HG02884 (cell line): ENCODE data around the gene DIS3L2.
"Not testable (repeated sequence)": the region's sequence is repeated elsewhere in the genome, so short reads cannot be mapped to it uniquely, and the experiment has no call there.

Experiments
- ATAC-seq: cut with Tn5 transposase; IDR thresholded peaks from one replicate; pipeline ENCODE4 v1.9.1; 2021; ENCODE audit warnings: mild to moderate bottlenecking, moderate library complexity; ENCODE audit not compliant: unreplicated experiment

DIS3L2 gene

GRCh38 chr2:232147440-232148077, 186.0 kb downstream of the DIS3L2 start:
- ATAC-seq = no peak

DNA sequence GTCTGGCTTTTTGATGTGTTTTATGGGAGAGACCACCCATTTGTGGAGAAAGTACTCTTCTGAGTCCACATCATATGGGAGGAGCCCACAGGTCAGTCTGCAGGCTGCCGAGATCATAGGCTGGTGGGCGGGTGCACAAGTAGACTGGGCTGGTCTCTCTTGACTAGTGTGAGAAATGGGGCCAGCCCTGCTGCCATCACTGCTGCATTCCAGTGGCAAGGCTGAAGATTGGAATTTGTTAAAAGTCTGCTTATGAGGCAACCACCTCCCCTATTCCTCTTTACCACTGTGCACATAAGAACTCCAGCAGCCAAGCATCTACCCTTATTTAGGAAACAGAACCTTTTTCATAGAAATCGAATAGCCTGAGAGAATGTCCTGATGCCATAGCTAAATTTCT, 200.7 kb downstream of the DIS3L2 start:
- ATAC-seq = no peak

GRCh38 chr2:232170396-232170795, 208.9 kb downstream of the DIS3L2 start:
- ATAC-seq = no peak

- ATAC-seq = no peak
Observed at GRCh38 chr2:232174662-232175061, 213.1 kb downstream of the DIS3L2 start.

GRCh38 chr2:232176587-232176986, 215.1 kb downstream of the DIS3L2 start:
- not testable (repeated sequence) for ATAC-seq

DNA sequence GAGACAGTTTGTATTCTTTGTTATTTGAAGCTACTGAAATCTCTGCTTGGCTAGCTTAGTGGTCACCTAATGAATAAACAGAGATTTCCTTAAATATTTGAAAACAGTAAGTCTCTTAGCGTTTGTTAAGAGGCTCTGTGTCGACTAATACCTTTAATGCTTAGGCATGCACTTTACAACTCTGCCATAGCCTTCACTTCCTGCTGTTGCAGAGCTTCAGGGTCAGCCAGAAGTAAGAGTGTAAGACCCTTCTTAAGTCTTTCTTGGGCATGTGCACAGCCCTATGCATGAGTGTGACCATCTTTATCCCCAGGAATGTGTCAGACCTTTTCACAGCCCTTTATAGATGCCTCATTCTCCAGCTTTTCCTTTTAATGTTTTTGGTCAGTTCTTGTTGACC, 221.8 kb downstream of the DIS3L2 start:
- ATAC-seq = no peak

- no peak for ATAC-seq
Observed at GRCh38 chr2:232184346-232184745, 222.8 kb downstream of the DIS3L2 start.

GRCh38 chr2:232190796-232191195, 229.3 kb downstream of the DIS3L2 start:
- ATAC-seq = no peak

DNA sequence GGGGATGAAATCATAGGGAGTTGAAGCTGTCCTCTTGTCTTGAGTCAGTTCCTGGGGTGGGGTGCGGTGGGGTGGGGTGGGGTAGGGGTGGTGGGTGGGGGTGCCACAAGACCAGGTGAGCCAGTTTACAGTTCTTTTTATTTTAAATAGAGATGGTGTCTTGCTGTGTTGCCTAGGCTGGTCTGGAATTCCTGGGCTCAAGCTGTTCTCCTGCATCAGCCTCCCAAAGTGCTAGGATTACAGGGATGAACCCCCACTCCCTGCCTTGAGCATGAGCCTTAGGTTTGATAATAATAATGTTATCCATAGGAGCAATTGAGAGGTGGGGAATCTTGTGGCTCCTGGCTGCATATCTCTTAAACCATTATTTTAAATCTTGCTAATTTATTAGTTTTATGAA, 234.0 kb downstream of the DIS3L2 start:
- no peak for ATAC-seq

DNA sequence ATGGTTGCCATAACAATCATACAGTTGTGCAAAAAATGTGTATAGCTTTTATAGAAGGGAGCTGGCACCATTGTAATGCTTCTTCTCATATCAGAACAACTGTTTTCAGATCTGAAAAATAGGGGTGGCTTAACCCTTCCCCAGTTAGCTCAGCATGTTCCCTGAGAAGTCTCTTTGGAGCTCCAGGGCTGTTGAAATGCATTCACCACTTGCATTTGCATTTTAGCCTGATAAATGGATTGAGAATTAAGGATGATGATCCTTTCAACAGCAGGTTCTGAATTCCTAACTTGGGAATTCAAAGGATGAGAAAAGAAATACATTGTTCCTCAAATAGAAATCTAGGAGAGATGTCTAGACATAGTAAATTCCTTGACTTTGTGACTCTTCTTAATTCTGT, 235.3 kb downstream of the DIS3L2 start:
- no peak for ATAC-seq

DNA sequence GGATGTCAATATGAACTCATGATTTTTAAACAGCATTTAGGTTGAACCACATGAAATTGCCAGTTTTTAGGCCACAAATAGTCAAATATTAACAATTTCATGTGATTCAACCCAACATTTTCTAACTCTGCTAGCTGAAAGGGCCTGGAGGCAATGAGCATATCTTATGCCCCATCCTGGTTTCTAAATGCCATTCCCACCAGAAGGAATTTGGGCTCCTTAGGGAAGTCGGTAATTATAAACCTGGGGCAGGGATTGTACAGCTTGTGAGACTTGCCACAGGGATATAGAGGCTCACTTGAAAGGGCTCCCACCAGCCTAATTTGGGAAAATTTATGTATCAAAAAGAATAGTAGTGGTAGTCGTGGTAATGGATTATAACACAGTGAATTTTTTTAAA, 238.7 kb downstream of the DIS3L2 start:
- ATAC-seq = no peak

- ATAC-seq = no peak
Observed at GRCh38 chr2:232203166-232203891, 241.8 kb downstream of the DIS3L2 start.

GRCh38 chr2:232203936-232204335, 242.4 kb downstream of the DIS3L2 start:
- no peak for ATAC-seq

DNA sequence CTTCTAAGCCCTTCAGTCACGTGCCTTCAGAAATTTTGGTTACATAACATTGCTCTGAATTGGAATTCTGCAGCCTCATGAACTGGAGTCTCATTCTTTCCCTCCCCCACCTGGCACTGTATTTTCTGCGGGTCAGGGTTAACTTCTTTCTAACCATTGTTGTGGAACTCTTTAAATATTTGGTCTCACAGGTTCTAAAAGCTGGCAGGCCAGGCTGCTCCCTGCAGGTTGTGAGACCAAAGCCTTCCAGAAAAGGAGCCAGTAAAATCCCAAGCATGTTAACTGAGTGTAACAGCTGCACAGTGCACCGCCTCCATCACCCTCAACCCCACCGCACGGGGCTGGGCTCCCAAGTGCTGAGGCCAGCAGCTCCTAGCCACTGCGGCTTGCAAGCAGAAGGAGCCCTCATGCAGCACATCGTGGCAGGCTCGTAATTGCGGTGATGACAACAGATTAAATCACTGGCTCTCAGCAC, 243.0 kb downstream of the DIS3L2 start:
- no peak for ATAC-seq

DNA sequence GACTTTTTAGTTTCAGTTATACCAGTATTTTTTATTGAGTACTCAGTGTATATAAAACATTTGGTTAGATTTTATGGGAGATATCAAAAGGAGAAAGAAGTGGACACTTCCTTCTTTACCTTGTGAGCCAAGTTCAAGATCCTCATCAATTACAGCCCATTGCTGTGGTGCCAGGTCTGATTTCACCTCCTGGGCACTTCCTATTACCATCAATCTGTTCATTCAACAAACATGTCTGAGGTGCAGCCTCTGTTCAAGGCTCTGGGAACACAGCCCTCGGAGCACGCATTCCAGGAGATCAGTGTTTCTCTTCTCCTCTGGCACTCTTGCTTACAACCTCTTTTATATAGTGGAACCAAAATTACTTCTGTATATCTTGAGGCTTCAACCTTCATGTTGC, 245.7 kb downstream of the DIS3L2 start:
- no peak for ATAC-seq

GRCh38 chr2:232210306-232210705, 248.8 kb downstream of the DIS3L2 start:
- no peak for ATAC-seq

- ATAC-seq = no peak
Observed at GRCh38 chr2:232211743-232212686, 250.5 kb downstream of the DIS3L2 start.

- ATAC-seq = no peak
Observed at GRCh38 chr2:232213176-232213575, 251.7 kb downstream of the DIS3L2 start.

DNA sequence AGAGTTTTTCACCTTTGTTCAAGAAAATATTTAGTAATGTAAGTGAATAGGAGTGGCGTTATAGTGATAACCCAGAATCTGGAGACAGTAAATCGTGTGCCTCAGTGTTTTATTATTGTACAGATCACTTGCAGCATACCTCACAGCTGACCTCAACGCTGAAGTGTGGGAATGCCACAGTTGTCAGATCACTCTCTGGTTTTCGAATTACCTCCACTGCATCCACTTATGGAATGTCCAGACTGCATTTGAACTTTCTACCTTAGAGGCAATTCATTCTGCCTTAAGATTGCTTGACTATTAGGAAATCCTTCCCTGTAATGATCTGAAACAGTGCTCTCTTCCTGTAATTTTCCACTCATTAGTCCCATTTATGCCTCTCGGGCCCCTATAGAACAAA, 252.5 kb downstream of the DIS3L2 start:
- no peak for ATAC-seq

- no peak for ATAC-seq
Observed at GRCh38 chr2:232216028-232216427, 254.5 kb downstream of the DIS3L2 start.

- ATAC-seq = no peak
Observed at GRCh38 chr2:232218778-232219495, 257.4 kb downstream of the DIS3L2 start.
